ENCODE measurements around the gene TST.

The TST gene

Small RNA genes within 50 kb of the gene (small RNA-seq; reads per million reads assigned to genes)
- 0 reads per million in 2 experiments for gene RF00019
